PC-3 (cell line): ENCODE results near the gene NFKB1. TPM values are rescaled to one million over a fixed set of nuclear protein-coding genes. Genes with fewer than 3 reads are reported as not detected.

Source experiments
- ATAC-seq: fragments of 200-7000 bp; cut with Tn5 transposase; 2 replicates; pipeline ENCODE4 v1.9.1; 2020; ENCODE audit warnings: mild to moderate bottlenecking, moderate library complexity
- BruUV-seq: library from RNA; stranded (reverse); fragments of 400-500 nt; replicated peaks from 2 replicates; lab custom pipeline; 2021; lab: Mats Ljungman, UMichigan
- CTCF ChIA-PET: fragments of 300-600 bp; sonication (Branson Sonifier 250); formaldehyde crosslinking; loops from one replicate; lab custom pipeline; 2022; ENCODE audit warnings: antibody characterized with exemption; lab: Charles Lee
- POLR2A ChIA-PET: fragments of 300-600 bp; sonication (Branson Sonifier 250); formaldehyde crosslinking; loops from one replicate; lab custom pipeline; 2022; ENCODE audit warnings: antibody characterized with exemption; ENCODE audit not compliant: unreplicated experiment; lab: Charles Lee
- DNase-seq: peaks from one replicate; pipeline ENCODE4 v3.0.0-alpha.2; 2015
- H2AFZ ChIP-seq: fragments of 300-600 bp; sonication (generic); 2 replicates; pipeline ENCODE4 v1.6.0; 2016; ENCODE audit warnings: antibody characterized with exemption, low read length
- H3F3A ChIP-seq: fragments of 300-600 bp; sonication (generic); one replicate; pipeline ENCODE4 v1.6.0; 2017; ENCODE audit warnings: antibody characterized with exemption, low read length, control low read depth, mild to moderate bottlenecking; ENCODE audit not compliant: unreplicated experiment
- H3K27ac ChIP-seq: fragments of 300-600 bp; sonication (generic); 2 replicates; pipeline ENCODE4 v1.5.1; 2016; ENCODE audit warnings: mild to moderate bottlenecking, low read length
- H3K27me3 ChIP-seq: fragments of 300-600 bp; sonication (generic); 2 replicates; pipeline ENCODE4 v1.6.1; 2016; ENCODE audit warnings: low read length, mixed read lengths
- H3K36me3 ChIP-seq: fragments of 300-600 bp; sonication (generic); 2 replicates; pipeline ENCODE4 v1.6.1; 2016; ENCODE audit warnings: low read depth, mixed run types, low read length, mixed read lengths
- H3K4me1 ChIP-seq: fragments of 300-600 bp; sonication (generic); 2 replicates; pipeline ENCODE4 v1.5.1; 2016; ENCODE audit warnings: low read length; ENCODE audit not compliant: insufficient read depth
- H3K4me2 ChIP-seq: fragments of 300-600 bp; sonication (generic); 2 replicates; pipeline ENCODE4 v1.6.0; 2016; ENCODE audit warnings: low read length
- H3K4me3 ChIP-seq: fragments of 300-600 bp; sonication (generic); 2 replicates; pipeline ENCODE4 v1.5.1; 2016; ENCODE audit warnings: mild to moderate bottlenecking, low read length, mixed read lengths
- H3K79me2 ChIP-seq: fragments of 300-600 bp; sonication (generic); 2 replicates; pipeline ENCODE4 v1.6.1; 2017; ENCODE audit warnings: low read length, mixed read lengths
- H3K9ac ChIP-seq: fragments of 300-600 bp; sonication (generic); 2 replicates; pipeline ENCODE4 v1.6.0; 2016; ENCODE audit warnings: mild to moderate bottlenecking, low read length
- H3K9me2 ChIP-seq: fragments of 300-600 bp; sonication (generic); replicated peaks from 2 replicates; pipeline ENCODE4 v1.6.1; 2016; ENCODE audit warnings: mixed run types, low read length, mixed read lengths
- H3K9me3 ChIP-seq: fragments of 300-600 bp; sonication (generic); 2 replicates; pipeline ENCODE4 v1.6.1; 2016; ENCODE audit warnings: low read length, mixed read lengths
- H4K20me1 ChIP-seq: fragments of 300-600 bp; sonication (generic); 2 replicates; pipeline ENCODE4 v1.6.1; 2016; ENCODE audit warnings: low read length, mixed read lengths
- EZH2 ChIP-seq: fragments of 300-600 bp; sonication (generic); IDR thresholded peaks from one replicate; pipeline ENCODE4 v1.6.1; 2017; ENCODE audit warnings: antibody characterized with exemption, mild to moderate bottlenecking, low read length; ENCODE audit not compliant: unreplicated experiment
- EZH2phosphoT487 ChIP-seq: fragments of 300-600 bp; sonication (generic); IDR thresholded peaks from 2 replicates; pipeline ENCODE4 v1.6.1; 2018; ENCODE audit warnings: mild to moderate bottlenecking, antibody characterized with exemption, low read length, borderline replicate concordance
- intact Hi-C: fragments of 100-400 bp; cut with micrococcal nuclease; formaldehyde crosslinking; loops from 2 replicates; pipeline ENCODE4 v1.9.0; 2023
- total RNA-seq: library from RNA; depleted of rRNA; stranded (reverse); fragments of >200 nt; gene quantifications from 2 replicates; pipeline ENCODE4 v1.2.3, GENCODE V29; 2014
- TF ChIP-seq, protein P1 (sequence below): fragments of 300-600 bp; sonication (generic); conservative IDR thresholded peaks from 2 replicates; pipeline ENCODE4 v1.5.1; 2017; ENCODE audit warnings: antibody characterized with exemption, low read depth, mild to moderate bottlenecking, low read length

Gene NFKB1
- total RNA-seq, 1 experiment from 2014 or later: 22.2 TPM

- Histone ChIP-seq H3F3A (no peaks in the 10 kb centered on the region), H3K4me3 (no peak overlapping the region), H3K4me2 (no peak overlapping the region), H3K9me2 (no peaks in the 10 kb centered on the region), H3K9ac (no peak overlapping the region), H3K9me3 (no peaks in the 10 kb centered on the region), H3K27ac (no peak overlapping the region), H4K20me1 (no peaks in the 10 kb centered on the region), H2AFZ (no peak overlapping the region), H3K27me3 (no peaks in the 10 kb centered on the region), H3K79me2 (no peaks in the 10 kb centered on the region), H3K36me3 (peaks cover 23% of the 10 kb centered on the region; the same call in 1 of the 2 replicates), H3K4me1 (peaks cover 17% of the 10 kb centered on the region)
- TF ChIP-seq, protein P1, sequence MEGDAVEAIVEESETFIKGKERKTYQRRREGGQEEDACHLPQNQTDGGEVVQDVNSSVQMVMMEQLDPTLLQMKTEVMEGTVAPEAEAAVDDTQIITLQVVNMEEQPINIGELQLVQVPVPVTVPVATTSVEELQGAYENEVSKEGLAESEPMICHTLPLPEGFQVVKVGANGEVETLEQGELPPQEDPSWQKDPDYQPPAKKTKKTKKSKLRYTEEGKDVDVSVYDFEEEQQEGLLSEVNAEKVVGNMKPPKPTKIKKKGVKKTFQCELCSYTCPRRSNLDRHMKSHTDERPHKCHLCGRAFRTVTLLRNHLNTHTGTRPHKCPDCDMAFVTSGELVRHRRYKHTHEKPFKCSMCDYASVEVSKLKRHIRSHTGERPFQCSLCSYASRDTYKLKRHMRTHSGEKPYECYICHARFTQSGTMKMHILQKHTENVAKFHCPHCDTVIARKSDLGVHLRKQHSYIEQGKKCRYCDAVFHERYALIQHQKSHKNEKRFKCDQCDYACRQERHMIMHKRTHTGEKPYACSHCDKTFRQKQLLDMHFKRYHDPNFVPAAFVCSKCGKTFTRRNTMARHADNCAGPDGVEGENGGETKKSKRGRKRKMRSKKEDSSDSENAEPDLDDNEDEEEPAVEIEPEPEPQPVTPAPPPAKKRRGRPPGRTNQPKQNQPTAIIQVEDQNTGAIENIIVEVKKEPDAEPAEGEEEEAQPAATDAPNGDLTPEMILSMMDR: no peak
- no peak for TF ChIP-seq EZH2
- no peak for TF ChIP-seq EZH2phosphoT487
- DNase-seq: no peak
- no TSS peak for BruUV-seq
- POLR2A ChIA-PET: no interaction called here
- intact Hi-C loops: no loop called here
- no peak for ATAC-seq
- CTCF ChIA-PET: no interaction called here
Observed at GRCh38 chr4:102584091-102584490, 82.9 kb downstream of the NFKB1 start.

- ChIA-PET CTCF (no interaction called here), POLR2A (no interaction called here)
- BruUV-seq: no TSS peak
- peaks cover 28% of the 10 kb centered on the region for H3K36me3 ChIP-seq
- H2AFZ ChIP-seq: no peak overlapping the region
- no peaks in the 10 kb centered on the region for H3K27me3 ChIP-seq
- no peaks in the 10 kb centered on the region for H3K9me3 ChIP-seq
- H3F3A ChIP-seq: no peaks in the 10 kb centered on the region
- DNase-seq (no peak), ATAC-seq (no peak)
- no peaks in the 10 kb centered on the region for H3K79me2 ChIP-seq
- no peak overlapping the region for H3K27ac ChIP-seq
- H3K4me2 ChIP-seq: no peak overlapping the region
- peaks cover 14% of the 10 kb centered on the region for H3K4me1 ChIP-seq
- intact Hi-C loops: no loop called here
- no peaks in the 10 kb centered on the region for H4K20me1 ChIP-seq
- H3K9ac ChIP-seq: no peak overlapping the region
- TF ChIP-seq EZH2phosphoT487 (no peak), EZH2 (no peak)
- TF ChIP-seq, protein P1: no peak
- H3K4me3 ChIP-seq: no peak overlapping the region
- H3K9me2 ChIP-seq: no peaks in the 10 kb centered on the region
Observed at GRCh38 chr4:102585329-102585728, 84.2 kb downstream of the NFKB1 start.

- H3F3A ChIP-seq: no peaks in the 10 kb centered on the region
- peaks cover 31% of the 10 kb centered on the region for H3K36me3 ChIP-seq
- no peak overlapping the region for H3K4me3 ChIP-seq
- ChIA-PET CTCF (no interaction called here), POLR2A (no interaction called here)
- 0 out of 2 replicates have a peak, but pooled peaks cover 5% of the 10 kb centered on the region for H3K9me3 ChIP-seq
- H4K20me1 ChIP-seq: no peaks in the 10 kb centered on the region
- H3K79me2 ChIP-seq: no peaks in the 10 kb centered on the region
- TF ChIP-seq, protein P1: no peak
- TF ChIP-seq EZH2: no peak
- no peak for DNase-seq
- no peak overlapping the region for H3K27ac ChIP-seq
- H3K27me3 ChIP-seq: no peaks in the 10 kb centered on the region
- H3K9me2 ChIP-seq: no peaks in the 10 kb centered on the region
- no peak overlapping the region for H3K4me2 ChIP-seq
- no peak for ATAC-seq
- intact Hi-C loops: no loop called here
- H2AFZ ChIP-seq: no peak overlapping the region
- no TSS peak for BruUV-seq
- H3K4me1 ChIP-seq: peaks cover 7% of the 10 kb centered on the region
- H3K9ac ChIP-seq: no peak overlapping the region
Observed at GRCh38 chr4:102586002-102586643, 85.0 kb downstream of the NFKB1 start.
